ENCODE measurements around the gene ADAMTSL1. TPM values are rescaled to one million over a fixed set of nuclear protein-coding genes. Genes with fewer than 3 reads are reported as not detected.

Gene ADAMTSL1
- total RNA-seq, 2 donors from 2014 or later: 3.4 to 3.8 TPM

- Histone ChIP-seq H3K4me3 (no peak overlapping the region), H3K27ac (no peak overlapping the region), H3K4me1 (peaks cover 0 to 6% of the 10 kb centered on the region in 2 donors), H3K9me3 (no peaks in the 10 kb centered on the region), H3K27me3 (no peaks in the 10 kb centered on the region), H3K36me3 (no peaks in the 10 kb centered on the region)
- DNase-seq (ENCODE audit: low spot score): no peak
- no peak for TF ChIP-seq CTCF (IDR thresholded peaks at IDR 0.05)
Observed at GRCh38 chr9:18743421-18743820, 269.5 kb downstream of the ADAMTSL1 start.

GRCh38 chr9:18743971-18744370 is 270.0 kb downstream of the ADAMTSL1 start:
- Histone ChIP-seq H3K4me1 (peaks cover 0 to 6% of the 10 kb centered on the region in 2 donors), H3K4me3 (no peak overlapping the region), H3K36me3 (no peaks in the 10 kb centered on the region), H3K9me3 (no peaks in the 10 kb centered on the region), H3K27me3 (no peaks in the 10 kb centered on the region), H3K27ac (no peak overlapping the region)
- no peak for TF ChIP-seq CTCF (IDR thresholded peaks at IDR 0.05)
- DNase-seq (ENCODE audit: low spot score): no peak

GRCh38 chr9:18745710-18746109 is 271.8 kb downstream of the ADAMTSL1 start:
- Histone ChIP-seq H3K27me3 (no peaks in the 10 kb centered on the region), H3K4me1 (peaks cover 0 to 6% of the 10 kb centered on the region in 2 donors), H3K27ac (no peak overlapping the region), H3K9me3 (no peaks in the 10 kb centered on the region), H3K4me3 (no peak overlapping the region), H3K36me3 (no peaks in the 10 kb centered on the region)
- no peak for DNase-seq (ENCODE audit: low spot score)
- no peak for TF ChIP-seq CTCF (IDR thresholded peaks at IDR 0.05)

GRCh38 chr9:18746631-18747030 is 272.7 kb downstream of the ADAMTSL1 start:
- Histone ChIP-seq H3K36me3 (no peaks in the 10 kb centered on the region), H3K4me3 (no peak overlapping the region), H3K4me1 (peaks cover 0 to 6% of the 10 kb centered on the region in 2 donors), H3K9me3 (no peaks in the 10 kb centered on the region), H3K27me3 (no peaks in the 10 kb centered on the region), H3K27ac (no peak overlapping the region)
- TF ChIP-seq CTCF (IDR thresholded peaks at IDR 0.05): no peak
- no peak for DNase-seq (ENCODE audit: low spot score)

- no peak for DNase-seq (ENCODE audit: low spot score)
Observed at GRCh38 chr9:18747595-18747994, 273.6 kb downstream of the ADAMTSL1 start.

More at GRCh38 chr9:18747595-18747994, 273.6 kb downstream of the ADAMTSL1 start:
- Histone ChIP-seq H3K4me1 (peaks cover 0 to 6% of the 10 kb centered on the region in 2 donors), H3K27ac (no peak overlapping the region), H3K27me3 (no peaks in the 10 kb centered on the region), H3K4me3 (no peak overlapping the region), H3K36me3 (no peaks in the 10 kb centered on the region), H3K9me3 (no peaks in the 10 kb centered on the region)
- no peak for TF ChIP-seq CTCF (IDR thresholded peaks at IDR 0.05)

Measured in right atrium auricular region (tissue), 2 donors.